Endothelial cell of umbilical vein (primary cell): Measurements from ENCODE around the gene HRH2. TPM values are rescaled to one million over a fixed set of nuclear protein-coding genes. Genes with fewer than 3 reads are reported as not detected.

Experiments
- BruUV-seq: library from RNA; stranded (reverse); fragments of 400-500 nt; replicated peaks from 2 replicates; lab custom pipeline; 2021; lab: Mats Ljungman, UMichigan
- CTCF ChIA-PET: fragments of 300-600, 350-600 bp; sonication (Branson Sonifier 250); formaldehyde crosslinking; loops from one replicate; lab custom pipeline; 2021; ENCODE audit warnings: antibody characterized with exemption, inconsistent platforms; lab: Charles Lee
- POLR2A ChIA-PET: fragments of 300-600, 350-600 bp; sonication (Branson Sonifier 250); formaldehyde crosslinking; loops from one replicate; lab custom pipeline; 2021; ENCODE audit warnings: antibody characterized with exemption, inconsistent platforms; lab: Charles Lee
- DNase-seq: peaks from one replicate; pipeline ENCODE4 v3.0.0-alpha.2; 2011; ENCODE audit warnings: low read depth, low spot score
- FAIRE-seq: peaks from 2 replicates; lab custom pipeline; 2011; peaks lifted over from hg19 to GRCh38; lab: Jason Lieb, UNC
- H2AFZ ChIP-seq: 2 replicates; pipeline ENCODE4 v1.6.0; 2012; ENCODE audit warnings: low read depth, low read length, control low read depth, inconsistent platforms
- H3K27ac ChIP-seq: 2 replicates; pipeline ENCODE4 v1.5.1; 2011; ENCODE audit warnings: low read depth, mild to moderate bottlenecking, control low read depth, low read length, moderate library complexity; ENCODE audit not compliant: insufficient read depth
- H3K27me3 ChIP-seq, 2 experiments: 2 replicates each; pipeline versions ENCODE4 v1.6.0 to v1.6.1; 2011; ENCODE audit warnings: low read length in 2 of 2, mixed read lengths in 1 of 2; ENCODE audit not compliant: control insufficient read depth in 2 of 2, insufficient read depth in 2 of 2
- H3K36me3 ChIP-seq, 2 experiments: 2 replicates in 1 of 2; 3 replicates in 1 of 2; pipeline ENCODE4 v1.5.1; 2011; ENCODE audit warnings: low read length in 2 of 2, mild to moderate bottlenecking in 1 of 2, moderate library complexity in 1 of 2; ENCODE audit not compliant: control insufficient read depth in 2 of 2, insufficient read depth in 2 of 2; ENCODE audit errors: extremely low read depth in 1 of 2
- H3K4me1 ChIP-seq: 3 replicates; pipeline ENCODE4 v1.5.1; 2011; ENCODE audit warnings: mild to moderate bottlenecking, low read length; ENCODE audit not compliant: control insufficient read depth, insufficient read depth; ENCODE audit errors: extremely low read depth
- H3K4me2 ChIP-seq: 2 replicates; pipeline ENCODE4 v1.6.1; 2011; ENCODE audit warnings: low read length, control low read depth, mixed read lengths; ENCODE audit not compliant: insufficient read depth
- H3K4me3 ChIP-seq, 3 experiments: fragments of 200-600 bp in 1 of 3; sonication (generic), shearing (Covaris generic) in 1 of 3; replicated peaks in 1 of 3; 2 replicates each; pipeline ENCODE4 v1.5.1; 2011 to 2016; ENCODE audit warnings: control low read depth in 3 of 3, low read length in 3 of 3, mild to moderate bottlenecking in 2 of 3, inconsistent platforms in 1 of 3, low read depth in 1 of 3, moderate library complexity in 1 of 3; ENCODE audit not compliant: insufficient read depth in 1 of 3
- H3K79me2 ChIP-seq: 2 replicates; pipeline ENCODE4 v1.6.0; 2012; ENCODE audit warnings: low read length, inconsistent platforms; ENCODE audit not compliant: control insufficient read depth, insufficient read depth
- H3K9ac ChIP-seq: replicated peaks from 2 replicates; pipeline ENCODE3; 2011; ENCODE audit warnings: low read length, control low read depth; ENCODE audit not compliant: insufficient read depth; ENCODE audit errors: extremely low read depth
- H3K9me1 ChIP-seq: replicated peaks from 3 replicates; pipeline ENCODE4 v1.6.0; 2011; ENCODE audit warnings: mild to moderate bottlenecking, low read length; ENCODE audit not compliant: control insufficient read depth, insufficient read depth; ENCODE audit errors: extremely low read depth
- H3K9me3 ChIP-seq: replicated peaks from 2 replicates; pipeline ENCODE4 v1.5.1; 2012; ENCODE audit warnings: low read length, inconsistent platforms; ENCODE audit not compliant: control insufficient read depth, insufficient read depth
- H4K20me1 ChIP-seq: replicated peaks from 2 replicates; pipeline ENCODE3; 2011; ENCODE audit warnings: mild to moderate bottlenecking, low read length; ENCODE audit not compliant: control insufficient read depth, insufficient read depth; ENCODE audit errors: extremely low read depth
- CTCF ChIP-seq, 2 donors: IDR thresholded peaks; 1 replicate in 1 of 2; 2 replicates in 1 of 2; pipeline ENCODE4 v1.5.1; 2011; ENCODE audit warnings: low read length in 2 of 2, mild to moderate bottlenecking in 2 of 2, moderate library complexity in 2 of 2, control low read depth in 1 of 2, inconsistent platforms in 1 of 2, low read depth in 1 of 2; ENCODE audit not compliant: insufficient read depth in 1 of 2; ENCODE audit errors: extremely low read depth in 1 of 2
- EZH2 ChIP-seq: IDR thresholded peaks from 2 replicates; pipeline ENCODE4 v1.6.1; 2012; ENCODE audit warnings: borderline replicate concordance, low read depth, mild to moderate bottlenecking, moderate library complexity, low read length, inconsistent platforms; ENCODE audit not compliant: severe bottlenecking
- FOS ChIP-seq: IDR thresholded peaks from 2 replicates; pipeline ENCODE4 v1.6.1; 2011; ENCODE audit warnings: mild to moderate bottlenecking, low read length, moderate library complexity, borderline replicate concordance; ENCODE audit not compliant: insufficient read depth
- JUN ChIP-seq: IDR thresholded peaks from 2 replicates; pipeline ENCODE4 v1.6.1; 2011; ENCODE audit warnings: borderline replicate concordance, low read depth; ENCODE audit not compliant: insufficient read length, insufficient read depth
- MYC ChIP-seq: IDR thresholded peaks from one replicate; pipeline ENCODE4 v1.6.1; 2011; ENCODE audit warnings: mild to moderate bottlenecking, low read depth, low read length
- POLR2A ChIP-seq: IDR thresholded peaks from 2 replicates; pipeline ENCODE4 v1.6.1; 2012; ENCODE audit warnings: low read depth, mild to moderate bottlenecking, control low read depth, low read length
- POLR2AphosphoS5 ChIP-seq: IDR thresholded peaks from 2 replicates; pipeline ENCODE4 v1.6.1; 2012; ENCODE audit warnings: low read depth, mild to moderate bottlenecking, control low read depth, low read length, moderate library complexity; ENCODE audit not compliant: insufficient read depth
- dilution Hi-C: fragments of 300-500 bp; cut with MboI; formaldehyde crosslinking; loops from one replicate; pipeline ENCODE4 v1.15.0; 2019; ENCODE audit warnings: low sequenced_read_pairs; ENCODE audit not compliant: extremely low pct_ligation_motif_present
- intact Hi-C: fragments of 100-400 bp; cut with micrococcal nuclease; formaldehyde crosslinking; loops from one replicate; pipeline ENCODE4 v1.10.0; 2022
- polyA plus RNA-seq, 4 experiments: library from polyadenylated mRNA; depleted of rRNA in 3 of 4; stranded (reverse) in 3 of 4; unstranded in 1 of 4; fragments of >200 nt; gene quantifications; 2 replicates each; pipeline versions ENCODE4 v1.2.1 to v1.2.3, GENCODE V29; 2011 to 2012; ENCODE audit warnings: missing spikeins in 1 of 4
- total RNA-seq: library from RNA; stranded (reverse); gene quantifications from 2 replicates; pipeline ENCODE4 v1.2.3, GENCODE V29; 2021
- TF ChIP-seq, protein P1 (sequence below): IDR thresholded peaks from 2 replicates; pipeline ENCODE4 v1.6.1; 2011; ENCODE audit not compliant: insufficient read depth, insufficient read length

The HRH2 gene
- total and polyA plus RNA-seq, 2 donors (not counting 3 experiments of a cell fraction or from before 2014, with no cell fraction given), result not detected

GRCh38 chr5:175678074-175678473 lies 20.2 kb downstream of the HRH2 start:
- POLR2A ChIA-PET, result no interaction called here

More at GRCh38 chr5:175678074-175678473, 20.2 kb downstream of the HRH2 start:
- dilution Hi-C loops (no loop called here), intact Hi-C loops (no loop called here)
- H3K27me3 ChIP-seq, result no peaks in the 10 kb centered on the region
- H3K79me2 ChIP-seq, result no peaks in the 10 kb centered on the region
- TF ChIP-seq MYC (no peak), POLR2AphosphoS5 (no peak), EZH2 (no peak), JUN (no peak), CTCF (IDR thresholded peaks at IDR 0.05; ENCODE audit: extremely low read depth in 1 of 2, insufficient read depth in 1 of 2, low read depth in 1 of 2, low read length in 2 of 2) (no peak), FOS (no peak), POLR2A (no peak)
- TF ChIP-seq, protein P1, sequence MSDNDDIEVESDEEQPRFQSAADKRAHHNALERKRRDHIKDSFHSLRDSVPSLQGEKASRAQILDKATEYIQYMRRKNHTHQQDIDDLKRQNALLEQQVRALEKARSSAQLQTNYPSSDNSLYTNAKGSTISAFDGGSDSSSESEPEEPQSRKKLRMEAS, result no peak
- H3K27ac ChIP-seq, result no peak overlapping the region
- no peak for FAIRE-seq
- H3K9me3 ChIP-seq, result peaks cover 3% of the 10 kb centered on the region
- no peak overlapping the region for H3K9ac ChIP-seq
- no peak overlapping the region for H2AFZ ChIP-seq
- BruUV-seq, result no TSS peak
- CTCF ChIA-PET, result interaction anchor here (0.5 kb wide), 1 partner anchor 51 kb away, joined by 3 read pairs; no protein-coding TSS in a partner anchor
- H4K20me1 ChIP-seq, result no peaks in the 10 kb centered on the region
- H3K36me3 ChIP-seq, result no peaks in the 10 kb centered on the region
- H3K4me3 ChIP-seq, result no peak overlapping the region
- H3K4me2 ChIP-seq, result no peak overlapping the region
- H3K9me1 ChIP-seq, result no peaks in the 10 kb centered on the region
- no peak for DNase-seq
- H3K4me1 ChIP-seq, result no peaks in the 10 kb centered on the region
